ENCODE results near the gene CLDN10.
"Not testable (repeated sequence)": the region's sequence is repeated elsewhere in the genome, so short reads cannot be mapped to it uniquely, and the experiment has no call there.

The CLDN10 gene

GRCh38 chr13:95552539-95553441 is at the start of gene CLDN10:
TSS of gene CLDN10 (plus strand) at chr13:95552720. CDS start at chr13:95552754, 34 bp downstream.
- no peak for DNase-seq (ENCODE audit: low spot score)

GRCh38 chr13:95503662-95504061 is 48.9 kb upstream of the CLDN10 start:
- no peak for DNase-seq (ENCODE audit: low spot score)

- DNase-seq (ENCODE audit: low spot score) = no peak
These were observed 47.3 kb upstream of the CLDN10 start for GRCh38 chr13:95505265-95505664.

- no peak for DNase-seq (ENCODE audit: low spot score)
These were observed 46.5 kb upstream of the CLDN10 start for GRCh38 chr13:95505986-95506385.

GRCh38 chr13:95507991-95508390 is 44.5 kb upstream of the CLDN10 start:
- no peak for DNase-seq (ENCODE audit: low spot score)

- DNase-seq (ENCODE audit: low spot score) = no peak
These were observed 43.5 kb upstream of the CLDN10 start for GRCh38 chr13:95508996-95509395.

- DNase-seq (ENCODE audit: low spot score) = no peak
These were observed 42.8 kb upstream of the CLDN10 start for GRCh38 chr13:95509521-95510310.

GRCh38 chr13:95510950-95511349 is 41.6 kb upstream of the CLDN10 start:
- DNase-seq (ENCODE audit: low spot score) = no peak

- no peak for DNase-seq (ENCODE audit: low spot score)
These were observed 40.1 kb upstream of the CLDN10 start for GRCh38 chr13:95512424-95512823.

- DNase-seq (ENCODE audit: low spot score) = no peak
These were observed 39.6 kb upstream of the CLDN10 start for GRCh38 chr13:95512957-95513356.

- DNase-seq (ENCODE audit: low spot score) = not testable (repeated sequence)
These were observed 36.9 kb upstream of the CLDN10 start for GRCh38 chr13:95515606-95516005.

- no peak for DNase-seq (ENCODE audit: low spot score)
These were observed 36.5 kb upstream of the CLDN10 start for GRCh38 chr13:95516021-95516420.

GRCh38 chr13:95516492-95516891 is 36.0 kb upstream of the CLDN10 start:
- DNase-seq (ENCODE audit: low spot score) = no peak

- DNase-seq (ENCODE audit: low spot score) = no peak
These were observed 28.9 kb upstream of the CLDN10 start for GRCh38 chr13:95523598-95523997.

- DNase-seq (ENCODE audit: low spot score) = no peak
These were observed 28.1 kb upstream of the CLDN10 start for GRCh38 chr13:95524264-95524901.

- DNase-seq (ENCODE audit: low spot score) = no peak
These were observed 24.6 kb upstream of the CLDN10 start for GRCh38 chr13:95527955-95528354.

- DNase-seq (ENCODE audit: low spot score) = no peak
These were observed 22.3 kb upstream of the CLDN10 start for GRCh38 chr13:95530178-95530577.

- no peak for DNase-seq (ENCODE audit: low spot score)
These were observed 18.9 kb upstream of the CLDN10 start for GRCh38 chr13:95533545-95534160.

- peak; percentile 9 for DNase-seq (ENCODE audit: low spot score)
These were observed 17.3 kb upstream of the CLDN10 start for GRCh38 chr13:95535243-95535642.

GRCh38 chr13:95536632-95537241 is 15.8 kb upstream of the CLDN10 start:
- DNase-seq (ENCODE audit: low spot score) = peak; percentile 14

- DNase-seq (ENCODE audit: low spot score) = no peak
These were observed 11.6 kb upstream of the CLDN10 start for GRCh38 chr13:95540888-95541287.

GRCh38 chr13:95541308-95541707 is 11.2 kb upstream of the CLDN10 start:
- no peak for DNase-seq (ENCODE audit: low spot score)
